GM18499 (cell line): ENCODE data around the gene BAG3.

Source experiments
- ATAC-seq: cut with Tn5 transposase; IDR thresholded peaks from one replicate; pipeline ENCODE4 v1.9.1; 2021; ENCODE audit warnings: moderate number of reproducible peaks; ENCODE audit not compliant: insufficient read depth, unreplicated experiment

The BAG3 gene

DNA sequence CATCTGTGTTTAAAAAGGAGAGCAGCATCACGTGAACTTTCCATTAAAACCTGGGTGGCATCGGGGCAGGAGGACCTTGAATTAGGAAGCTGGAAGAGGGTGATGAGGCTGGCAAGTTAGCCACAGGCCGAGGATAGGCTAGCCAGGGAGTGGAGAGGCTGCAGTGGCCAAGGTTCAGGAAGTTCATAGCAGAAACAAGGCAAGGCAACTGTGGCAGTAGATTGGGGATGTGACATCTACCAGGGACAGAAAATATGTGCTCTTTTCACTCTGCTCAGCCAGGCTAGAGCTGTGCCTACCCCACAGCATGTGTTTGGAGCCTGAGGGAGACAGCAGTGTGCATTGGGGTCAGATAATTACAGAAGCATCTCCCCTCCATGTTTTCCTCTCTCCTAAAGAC lies 72.4 kb downstream of the BAG3 start:
- ATAC-seq: no peak

- ATAC-seq: no peak
These were observed 73.7 kb downstream of the BAG3 start for GRCh38 chr10:119724593-119725516.

DNA sequence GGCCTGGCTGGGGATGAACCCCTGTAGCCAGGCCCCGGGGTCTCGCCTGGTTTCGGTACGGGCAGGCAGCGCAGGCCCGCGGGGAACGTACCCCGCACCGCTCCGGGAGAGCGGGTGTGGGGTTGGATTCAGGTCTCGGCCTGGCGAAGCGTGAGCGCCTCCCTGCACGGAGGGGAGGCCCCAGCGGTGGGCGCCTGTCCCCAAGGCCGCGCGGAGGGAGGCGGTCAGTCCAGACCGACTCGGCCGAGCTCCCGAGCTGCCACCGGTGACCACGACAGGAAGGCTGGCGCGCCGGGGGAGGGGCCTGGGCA lies 74.3 kb downstream of the BAG3 start:
- peak; percentile 13 for ATAC-seq

DNA sequence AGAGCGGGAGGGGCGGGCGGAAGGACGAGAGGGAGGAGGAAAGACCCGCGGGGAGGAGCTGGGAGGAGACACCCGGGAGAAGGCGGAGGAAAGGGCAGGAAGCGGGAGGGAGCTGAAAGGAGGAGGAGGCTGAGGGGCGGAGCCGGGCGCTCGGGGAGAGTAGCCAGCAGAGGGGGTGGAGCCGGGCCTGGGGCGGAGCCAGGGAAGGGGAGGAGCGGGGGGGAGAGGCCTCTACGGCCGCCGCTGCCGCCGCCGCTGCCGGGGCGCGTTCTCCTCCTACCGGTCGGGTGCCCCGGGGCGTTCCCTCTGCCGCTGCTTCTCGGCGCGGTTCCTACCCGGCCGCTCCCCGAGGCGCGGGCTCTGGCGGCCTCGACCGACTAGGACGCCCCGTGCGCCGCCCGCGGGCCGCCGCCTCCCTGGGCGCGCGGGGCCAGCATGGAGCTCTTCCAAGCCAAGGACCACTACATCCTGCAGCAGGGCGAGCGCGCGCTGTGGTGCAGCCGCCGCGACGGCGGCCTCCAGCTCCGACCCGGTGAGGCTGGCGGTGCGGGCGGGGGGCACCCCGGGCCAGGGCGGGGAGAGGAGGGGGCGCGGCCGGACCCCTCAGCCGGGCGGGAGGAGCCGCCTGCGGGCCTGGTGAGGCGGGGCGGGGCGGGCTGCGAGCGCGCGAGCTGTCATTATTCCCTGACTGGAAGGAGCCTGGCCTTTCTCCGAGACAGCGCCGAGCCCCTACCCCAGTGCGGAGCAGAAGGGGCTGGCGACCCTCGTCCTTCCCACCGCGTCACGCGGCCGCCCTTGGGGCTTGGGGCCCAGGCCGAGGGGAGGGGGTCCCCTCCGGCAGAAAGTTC lies 74.9 kb downstream of the BAG3 start, which contains the start of gene INPP5F:
Gene INPP5F, plus strand, starts transcription at position 223 of the 848 bp plus-strand sequence. Its CDS starts 213 bp downstream, at position 436.
- ATAC-seq: peak; percentile 54

DNA sequence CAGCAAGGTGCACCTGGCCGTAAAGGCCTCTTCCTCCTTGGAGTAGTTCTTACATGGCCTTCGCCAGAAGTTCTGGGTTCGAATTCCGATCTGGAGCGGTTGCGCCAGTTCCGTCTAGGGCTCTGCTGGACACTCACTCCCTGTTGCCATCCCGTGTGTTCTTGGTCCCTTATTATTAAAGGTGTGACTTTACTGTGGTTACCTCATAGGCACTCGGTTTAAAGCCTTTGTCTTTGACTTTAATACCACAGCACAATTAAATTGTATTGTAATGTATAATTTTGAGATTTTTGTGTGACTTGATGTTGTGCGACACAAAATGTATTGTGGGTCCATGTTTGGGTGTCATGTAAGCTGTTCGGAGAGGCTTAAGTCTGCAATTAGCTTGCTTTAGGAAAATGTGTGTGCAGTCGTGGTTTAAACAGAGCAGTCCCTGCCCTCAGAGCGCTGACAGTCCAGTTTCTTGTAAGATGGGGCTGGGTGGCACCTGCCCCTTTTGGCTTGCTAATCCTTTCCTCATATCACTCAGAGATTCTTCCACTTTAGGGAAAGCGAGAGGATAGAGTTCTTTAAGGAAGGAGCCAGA lies 75.6 kb downstream of the BAG3 start:
- ATAC-seq: no peak
